Suprapubic skin (tissue), 4 donors: Measurements from ENCODE around the gene ACP3. TPM values are rescaled to one million over a fixed set of nuclear protein-coding genes. Genes with fewer than 3 reads are reported as not detected.

Experiments
- DNase-seq, 2 donors: peaks; one replicate each; pipeline ENCODE4 v3.0.0-alpha.2; 2019; ENCODE audit warnings: low spot score in 2 of 2
- H3K27ac ChIP-seq: fragments of 200-600 bp; sonication (generic); one replicate; pipeline ENCODE4 v1.5.1; 2019
- H3K27me3 ChIP-seq: fragments of 200-600 bp; sonication (generic); one replicate; pipeline ENCODE4 v1.5.1; 2019
- H3K36me3 ChIP-seq: fragments of 200-600 bp; sonication (generic); one replicate; pipeline ENCODE4 v1.5.1; 2019
- H3K4me1 ChIP-seq: fragments of 200-600 bp; sonication (generic); one replicate; pipeline ENCODE4 v1.5.1; 2019
- H3K4me3 ChIP-seq: fragments of 200-600 bp; sonication (generic); one replicate; pipeline ENCODE4 v1.5.1; 2019; ENCODE audit warnings: mild to moderate bottlenecking
- H3K9me3 ChIP-seq: fragments of 200-600 bp; sonication (generic); one replicate; pipeline ENCODE4 v1.5.1; 2019
- EP300 ChIP-seq: sonication (generic); formaldehyde crosslinking; IDR thresholded peaks from one replicate; pipeline ENCODE4 v1.6.1; 2017; ENCODE audit warnings: antibody characterized with exemption
- POLR2A ChIP-seq, 2 donors: fragments of 450-650 bp; IDR thresholded peaks; one replicate each; pipeline ENCODE4 v1.6.1; 2017; ENCODE audit warnings: antibody characterized with exemption in 2 of 2, mild to moderate bottlenecking in 2 of 2, moderate library complexity in 2 of 2
- POLR2AphosphoS5 ChIP-seq, 3 donors: sonication (generic); formaldehyde crosslinking; IDR thresholded peaks; one replicate each; pipeline ENCODE4 v1.6.1; 2017; ENCODE audit warnings: antibody characterized with exemption in 3 of 3
- WGBS: methylation state at CpG from one replicate; pipeline ENCODE4 v1.1.5; 2018; 5-methylcytosine and 5-hydroxymethylcytosine counted together
- total RNA-seq, 4 donors: library from RNA; depleted of rRNA; stranded (reverse); fragments of >200 nt; gene quantifications; one replicate each; pipeline ENCODE4 v1.1.0, GENCODE V29; 2016
- TF ChIP-seq, protein P1 (sequence below), 2 donors: fragments of 200-600 bp in 1 of 2; fragments of 450-650 bp in 1 of 2; sonication (generic) in 1 of 2; IDR thresholded peaks; one replicate each; pipeline ENCODE4 v1.5.1; 2016 to 2019; ENCODE audit warnings: antibody characterized with exemption in 2 of 2, mild to moderate bottlenecking in 1 of 2, moderate library complexity in 1 of 2

The ACP3 gene
- total RNA-seq, 4 donors from 2014 or later: 38.2 to 71.7 (median 60.1) TPM

DNA sequence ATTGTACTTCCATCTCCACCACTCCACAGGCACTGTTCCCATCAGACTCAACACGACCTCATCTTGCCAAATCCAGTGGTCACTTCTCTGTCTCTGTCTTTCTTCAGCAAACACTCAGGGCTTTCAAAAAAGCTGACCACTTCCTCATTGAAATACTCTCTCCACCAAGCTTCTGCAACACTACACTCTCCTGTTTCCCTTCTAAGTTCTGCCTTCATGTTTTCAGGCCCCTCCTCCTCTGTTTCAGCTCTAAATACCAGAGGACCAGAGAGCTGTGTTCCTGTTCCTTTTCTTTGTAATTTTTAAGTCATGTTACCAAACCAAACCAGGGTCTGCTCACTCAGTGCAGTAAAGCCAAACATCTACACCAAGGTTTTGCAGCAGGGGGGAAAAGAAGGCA, 33.8 kb upstream of the ACP3 start:
- 37% methylated on average over 1 of the region's 1 CpG for WGBS
- TF ChIP-seq POLR2A (IDR thresholded peaks at IDR 0.05) (no peak), POLR2AphosphoS5 (IDR thresholded peaks at IDR 0.05) (no peak), EP300 (no peak)
- TF ChIP-seq, protein P1, sequence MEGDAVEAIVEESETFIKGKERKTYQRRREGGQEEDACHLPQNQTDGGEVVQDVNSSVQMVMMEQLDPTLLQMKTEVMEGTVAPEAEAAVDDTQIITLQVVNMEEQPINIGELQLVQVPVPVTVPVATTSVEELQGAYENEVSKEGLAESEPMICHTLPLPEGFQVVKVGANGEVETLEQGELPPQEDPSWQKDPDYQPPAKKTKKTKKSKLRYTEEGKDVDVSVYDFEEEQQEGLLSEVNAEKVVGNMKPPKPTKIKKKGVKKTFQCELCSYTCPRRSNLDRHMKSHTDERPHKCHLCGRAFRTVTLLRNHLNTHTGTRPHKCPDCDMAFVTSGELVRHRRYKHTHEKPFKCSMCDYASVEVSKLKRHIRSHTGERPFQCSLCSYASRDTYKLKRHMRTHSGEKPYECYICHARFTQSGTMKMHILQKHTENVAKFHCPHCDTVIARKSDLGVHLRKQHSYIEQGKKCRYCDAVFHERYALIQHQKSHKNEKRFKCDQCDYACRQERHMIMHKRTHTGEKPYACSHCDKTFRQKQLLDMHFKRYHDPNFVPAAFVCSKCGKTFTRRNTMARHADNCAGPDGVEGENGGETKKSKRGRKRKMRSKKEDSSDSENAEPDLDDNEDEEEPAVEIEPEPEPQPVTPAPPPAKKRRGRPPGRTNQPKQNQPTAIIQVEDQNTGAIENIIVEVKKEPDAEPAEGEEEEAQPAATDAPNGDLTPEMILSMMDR (IDR thresholded peaks at IDR 0.05): no peak
- Histone ChIP-seq H3K36me3 (no peaks in the 10 kb centered on the region), H3K9me3 (no peaks in the 10 kb centered on the region), H3K27me3 (no peaks in the 10 kb centered on the region), H3K4me1 (peaks cover 4% of the 10 kb centered on the region), H3K4me3 (no peak overlapping the region), H3K27ac (no peak overlapping the region)
- no peak for DNase-seq

DNA sequence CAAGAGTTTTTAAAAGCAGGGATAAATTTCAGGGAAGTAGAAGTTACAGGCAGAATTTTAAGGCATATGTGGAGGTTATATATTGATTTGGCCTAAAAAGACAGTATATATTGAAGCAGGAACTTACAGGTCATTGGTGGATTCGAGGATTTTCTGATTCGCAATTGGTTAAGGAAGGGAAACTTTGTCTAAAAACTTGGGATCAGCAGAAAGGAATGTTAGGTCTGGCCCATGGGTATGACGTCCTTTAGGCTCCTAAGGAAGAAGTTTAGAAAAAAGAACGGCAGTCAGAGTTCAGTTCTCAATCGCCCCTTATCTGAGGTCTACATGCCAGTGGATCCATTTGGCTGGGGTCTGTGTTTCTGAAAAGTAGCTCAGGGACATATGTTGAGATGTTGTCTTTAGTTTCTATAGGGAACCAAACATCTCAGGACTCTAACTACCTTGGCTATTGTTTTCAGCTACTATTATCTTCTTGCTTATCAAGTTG, 33.2 kb upstream of the ACP3 start:
- no peak overlapping the region for H3K27ac ChIP-seq
- DNase-seq: no peak
- no peak for TF ChIP-seq POLR2A (IDR thresholded peaks at IDR 0.05)
- no peak for TF ChIP-seq EP300
- no peak for TF ChIP-seq POLR2AphosphoS5 (IDR thresholded peaks at IDR 0.05)
- TF ChIP-seq, protein P1 (IDR thresholded peaks at IDR 0.05): no peak
- WGBS: 73% methylated on average over 5 of the region's 5 CpGs
- no peak overlapping the region for H3K4me3 ChIP-seq
- H3K27me3 ChIP-seq: no peaks in the 10 kb centered on the region
- H3K9me3 ChIP-seq: no peaks in the 10 kb centered on the region
- H3K36me3 ChIP-seq: no peaks in the 10 kb centered on the region
- peaks cover 4% of the 10 kb centered on the region for H3K4me1 ChIP-seq

DNA sequence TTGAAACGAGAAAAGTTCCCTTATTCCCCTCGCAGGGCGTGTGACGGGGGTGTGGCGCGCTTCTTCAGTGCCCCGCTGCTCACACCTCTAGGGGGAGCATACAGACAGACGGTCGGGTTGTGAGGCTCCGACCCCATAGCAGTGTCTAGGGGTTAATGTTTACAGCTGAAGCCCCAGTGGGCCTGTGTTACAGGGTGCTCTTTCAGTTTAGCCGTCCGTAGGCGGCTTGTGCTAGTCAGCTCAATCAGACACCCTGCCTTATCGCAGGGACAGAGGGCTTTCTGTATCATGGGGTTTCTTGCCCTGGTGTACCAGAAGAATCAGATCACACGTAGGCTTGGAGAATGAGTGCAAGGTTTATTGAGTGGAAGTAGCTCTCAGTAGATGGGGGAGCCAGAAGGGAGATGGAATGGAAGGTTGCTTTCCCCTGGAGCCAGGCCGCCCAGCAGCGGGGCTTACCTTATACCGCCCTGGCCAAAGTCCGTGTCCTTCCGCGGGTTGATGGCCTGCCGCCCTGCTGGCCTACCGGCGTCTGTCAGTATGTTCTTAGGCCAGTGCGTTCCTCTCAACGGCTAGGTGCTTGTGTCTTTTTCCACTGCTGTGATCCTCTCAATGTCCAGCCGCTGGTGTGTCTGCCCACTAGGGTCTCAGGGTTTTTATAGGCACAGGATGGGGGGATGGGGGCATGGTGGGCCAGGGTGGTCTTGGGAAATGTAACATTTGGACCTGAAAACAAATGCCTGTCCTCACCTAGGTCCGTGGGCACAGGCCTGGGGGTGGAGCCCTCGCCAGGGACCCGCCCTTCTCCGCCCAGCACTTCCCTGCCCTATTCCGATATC, 32.2 kb upstream of the ACP3 start:
- H3K9me3 ChIP-seq: no peaks in the 10 kb centered on the region
- peaks cover 4% of the 10 kb centered on the region for H3K4me1 ChIP-seq
- H3K27me3 ChIP-seq: no peaks in the 10 kb centered on the region
- WGBS: 85% methylated on average over 22 of the region's 32 CpGs
- no peak for DNase-seq
- TF ChIP-seq, protein P1 (IDR thresholded peaks at IDR 0.05): no peak
- TF ChIP-seq POLR2AphosphoS5 (IDR thresholded peaks at IDR 0.05) (no peak), POLR2A (IDR thresholded peaks at IDR 0.05) (no peak), EP300 (no peak)
- no peak overlapping the region for H3K27ac ChIP-seq
- no peaks in the 10 kb centered on the region for H3K36me3 ChIP-seq
- no peak overlapping the region for H3K4me3 ChIP-seq

DNA sequence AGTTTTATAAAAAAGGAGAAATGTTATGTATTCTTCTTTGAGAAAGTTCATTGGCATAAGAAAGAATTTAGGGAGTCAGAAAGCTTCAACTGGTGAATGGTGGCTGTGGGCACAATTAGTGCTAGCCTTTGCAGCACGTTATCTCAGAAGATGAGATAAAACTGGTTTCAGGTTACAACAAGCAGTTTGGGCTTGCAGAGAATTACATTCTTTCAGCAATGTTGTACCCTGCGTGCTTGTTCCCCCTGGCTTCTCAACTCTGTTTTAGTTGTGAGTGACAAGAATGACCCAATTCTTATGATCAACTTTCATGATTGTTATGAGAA, 31.6 kb upstream of the ACP3 start:
- H3K36me3 ChIP-seq: no peaks in the 10 kb centered on the region
- WGBS: 43% methylated on average over 2 of the region's 2 CpGs
- H3K27ac ChIP-seq: no peak overlapping the region
- H3K9me3 ChIP-seq: no peaks in the 10 kb centered on the region
- peaks cover 6% of the 10 kb centered on the region for H3K4me1 ChIP-seq
- H3K4me3 ChIP-seq: no peak overlapping the region
- no peaks in the 10 kb centered on the region for H3K27me3 ChIP-seq
- DNase-seq: no peak
- no peak for TF ChIP-seq POLR2AphosphoS5 (IDR thresholded peaks at IDR 0.05)
- TF ChIP-seq, protein P1 (IDR thresholded peaks at IDR 0.05): no peak

DNA sequence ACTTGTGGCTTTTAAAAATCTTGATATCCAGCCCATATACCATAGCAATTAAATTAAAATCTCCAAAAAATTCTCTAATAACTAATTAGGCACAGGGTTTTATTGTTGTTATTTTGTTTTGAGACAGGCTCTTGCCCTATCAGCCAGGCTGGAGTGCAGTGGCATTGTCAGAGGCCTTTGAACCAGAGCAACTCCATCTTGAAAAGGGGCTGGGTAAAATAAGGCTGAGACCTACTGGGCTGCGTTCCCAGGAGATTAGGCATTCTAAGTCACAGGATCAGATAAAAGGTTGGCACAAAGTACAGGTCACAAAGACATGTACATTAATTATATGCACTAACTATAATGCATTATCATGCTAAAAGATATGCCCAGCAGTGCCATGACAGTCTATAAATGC, 31.2 kb upstream of the ACP3 start:
- no peaks in the 10 kb centered on the region for H3K27me3 ChIP-seq
- DNase-seq: no peak
- no peak overlapping the region for H3K27ac ChIP-seq
- 65% methylated on average over 1 of the region's 1 CpG for WGBS
- H3K4me3 ChIP-seq: no peak overlapping the region
- H3K36me3 ChIP-seq: no peaks in the 10 kb centered on the region
- H3K9me3 ChIP-seq: no peaks in the 10 kb centered on the region
- TF ChIP-seq POLR2AphosphoS5 (IDR thresholded peaks at IDR 0.05) (no peak), EP300 (no peak), POLR2A (IDR thresholded peaks at IDR 0.05) (no peak)
- TF ChIP-seq, protein P1 (IDR thresholded peaks at IDR 0.05): no peak
- H3K4me1 ChIP-seq: peaks cover 11% of the 10 kb centered on the region
